Suppressor macrophage treated with lipopolysaccharide for 4 hours (primary cell): ENCODE results near the gene C14orf180.

Experiments used
- DNase-seq: peaks from one replicate; pipeline ENCODE4 v3.0.0-alpha.2; 2020

C14orf180 gene

DNA sequence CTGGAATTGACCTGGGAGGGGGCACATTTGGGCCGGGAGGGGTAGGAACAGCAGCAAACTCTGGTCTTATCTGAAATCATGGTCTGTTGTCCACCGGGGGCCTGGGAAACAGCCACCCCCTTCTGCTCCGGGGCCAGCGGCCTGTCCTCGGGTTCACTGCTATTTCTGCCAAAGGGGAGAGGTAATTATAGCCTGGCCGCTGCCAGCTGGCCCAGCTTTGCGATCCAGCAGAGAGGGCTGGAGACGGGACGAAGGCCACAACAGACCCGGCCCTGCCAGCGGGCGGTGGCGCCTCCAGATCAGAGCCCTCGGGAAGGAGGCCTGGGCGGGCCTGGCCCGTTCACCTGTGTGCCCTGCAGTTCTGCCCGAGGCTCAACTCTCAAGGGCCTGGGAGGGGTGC is at the start of gene C14orf180:
Gene C14orf180 (plus strand): TSS at position 258 of the 400 bp plus-strand sequence. CDS start 6,667 bp downstream, outside the sequence.
- no peak for DNase-seq

GRCh38 chr14:104530646-104531045 is 48.9 kb upstream of the C14orf180 start:
- DNase-seq, result no peak

DNA sequence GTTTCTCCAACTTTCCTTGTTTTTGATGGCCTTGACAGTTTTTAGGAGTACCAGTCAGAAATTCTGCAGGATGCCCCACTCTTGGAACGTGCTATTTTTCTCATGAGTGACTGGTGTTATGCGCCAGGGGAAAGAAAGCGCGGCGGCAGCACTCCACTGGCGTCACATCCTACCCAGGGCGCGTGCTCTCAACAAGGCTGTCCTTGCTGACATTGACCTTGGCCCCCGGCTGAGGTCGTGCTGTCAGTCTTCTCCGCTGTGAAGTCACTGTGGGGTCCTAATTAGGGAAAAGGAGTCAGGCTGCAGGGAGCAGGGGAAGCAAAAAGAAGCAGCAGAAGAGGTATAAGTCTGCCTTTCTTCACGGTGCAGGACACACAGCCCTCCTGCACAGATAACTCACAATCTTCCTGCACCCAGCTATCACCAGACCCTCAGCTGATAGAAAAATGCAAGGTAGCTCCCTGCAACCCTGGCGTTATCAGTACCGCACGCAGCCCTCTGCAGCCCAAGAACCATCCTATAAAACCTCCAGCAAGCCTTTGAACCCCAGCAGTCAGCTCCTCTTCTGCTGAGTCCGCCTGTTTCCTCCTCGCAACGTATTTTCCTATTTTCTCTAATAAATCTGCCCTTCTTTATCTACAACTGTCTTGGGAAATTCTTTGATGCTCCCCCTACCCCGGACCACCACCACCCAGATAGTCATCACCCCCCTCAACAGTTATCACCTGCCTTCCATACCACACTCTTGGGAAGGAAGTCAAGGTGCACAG is 48.0 kb upstream of the C14orf180 start:
- DNase-seq, result no peak

DNA sequence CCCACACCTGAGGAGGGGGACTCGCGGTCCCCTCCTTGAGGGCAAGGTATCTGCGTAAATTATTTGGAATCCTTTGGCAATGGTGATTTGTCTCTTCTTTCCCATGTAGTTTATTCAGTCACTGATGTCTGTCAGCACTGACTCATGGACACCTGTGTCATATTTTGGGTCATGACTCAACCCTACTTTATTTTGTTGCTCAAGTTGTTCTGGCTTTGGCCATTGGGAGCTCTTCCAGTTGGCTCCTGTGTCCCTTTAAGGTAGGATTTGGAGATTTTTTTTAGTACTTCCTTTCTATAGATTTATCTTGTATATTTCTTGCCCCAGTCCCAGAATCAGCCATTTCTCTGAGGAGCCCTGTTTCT is 47.4 kb upstream of the C14orf180 start:
- no peak for DNase-seq

GRCh38 chr14:104534036-104534435 is 45.5 kb upstream of the C14orf180 start:
- DNase-seq, result no peak

GRCh38 chr14:104536942-104537612 is 42.5 kb upstream of the C14orf180 start:
- DNase-seq, result no peak

DNA sequence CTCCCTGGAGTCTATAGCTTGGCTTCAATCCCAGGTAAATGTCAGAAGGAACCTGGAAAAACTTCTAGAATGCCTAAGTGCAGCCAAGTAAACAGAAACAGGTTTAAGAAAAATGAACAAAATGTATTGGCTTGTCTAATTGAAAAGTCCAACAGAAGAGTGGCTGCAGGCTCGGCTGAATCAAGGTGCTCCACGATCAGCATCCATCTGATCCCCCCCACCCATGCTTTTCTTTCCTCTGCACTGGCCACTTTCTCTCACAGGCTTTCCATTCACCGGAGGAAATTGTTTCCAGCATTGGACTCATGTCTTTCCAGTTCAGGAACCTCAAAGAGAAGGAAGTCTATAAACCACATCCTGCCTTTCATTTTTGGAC is 42.0 kb upstream of the C14orf180 start:
- no peak for DNase-seq

DNA sequence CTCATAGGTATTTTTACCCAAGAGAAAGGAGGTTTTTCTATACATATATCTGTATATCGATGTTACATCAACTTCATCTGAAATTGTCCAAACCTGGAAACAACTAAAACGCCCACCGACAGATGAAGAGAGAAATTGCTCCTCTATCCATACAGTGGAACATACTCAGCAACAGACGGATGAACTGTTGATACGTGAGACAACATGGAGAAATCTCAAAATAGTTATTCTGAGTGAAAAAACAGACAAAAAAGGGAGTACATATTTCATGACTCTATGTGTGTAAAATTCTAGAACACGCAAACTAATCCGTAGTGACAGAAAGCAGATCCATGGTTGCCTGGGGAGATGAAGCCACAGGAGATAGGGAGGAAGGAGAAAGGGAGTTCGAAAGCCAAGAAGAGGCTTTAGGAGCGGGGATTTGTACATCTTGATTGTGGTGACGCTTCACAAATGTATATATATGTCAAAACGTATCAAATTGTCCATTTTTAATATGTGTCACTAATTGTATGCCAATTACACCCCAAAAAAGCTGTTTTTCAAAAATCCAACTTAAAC is 37.6 kb upstream of the C14orf180 start:
- DNase-seq, result no peak

DNA sequence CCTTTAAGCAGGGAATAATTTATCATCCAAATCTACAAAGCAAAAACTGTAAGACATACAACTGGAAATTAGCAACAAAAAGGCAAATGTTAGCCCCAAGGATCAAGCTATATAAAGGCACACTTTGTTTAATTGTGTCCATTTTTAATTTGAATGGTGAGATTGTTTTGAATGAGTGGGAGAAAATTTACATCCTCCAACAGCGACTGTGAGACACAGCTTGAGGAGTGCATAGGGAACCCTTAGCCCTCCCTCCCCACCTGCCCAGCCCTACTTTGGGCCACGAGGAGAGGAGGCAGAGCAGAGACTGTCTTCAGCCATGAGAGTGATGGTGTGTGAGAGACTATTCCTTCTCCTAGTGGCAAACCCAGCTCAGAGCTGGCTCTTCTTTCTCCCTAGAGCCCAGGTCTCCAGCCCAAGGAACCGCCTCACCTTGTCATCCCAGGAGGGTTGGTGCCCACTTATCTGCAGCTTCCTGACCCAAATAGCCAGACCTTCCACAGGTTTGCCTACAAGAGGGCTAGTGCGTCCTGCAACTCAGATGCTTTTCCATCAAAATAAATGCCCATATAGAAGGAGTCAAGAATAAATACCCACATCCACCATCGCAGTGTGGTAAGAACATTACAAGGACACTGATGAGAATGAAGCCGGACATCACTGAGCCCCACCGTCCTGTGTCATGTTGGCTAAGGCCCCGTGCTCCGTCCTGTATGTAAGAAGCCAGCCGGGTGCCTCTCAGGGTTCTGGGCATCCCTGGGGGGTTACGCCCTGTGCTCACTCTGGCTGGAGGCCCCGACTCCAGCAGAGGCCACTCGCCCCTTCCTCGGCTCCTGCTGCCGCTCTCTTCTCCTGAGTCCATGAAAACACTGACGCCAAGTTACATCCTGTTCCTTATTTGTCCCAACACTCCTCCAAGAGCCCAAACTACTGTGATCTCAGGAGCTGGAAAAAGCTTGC is 36.4 kb upstream of the C14orf180 start:
- DNase-seq, result no peak

DNA sequence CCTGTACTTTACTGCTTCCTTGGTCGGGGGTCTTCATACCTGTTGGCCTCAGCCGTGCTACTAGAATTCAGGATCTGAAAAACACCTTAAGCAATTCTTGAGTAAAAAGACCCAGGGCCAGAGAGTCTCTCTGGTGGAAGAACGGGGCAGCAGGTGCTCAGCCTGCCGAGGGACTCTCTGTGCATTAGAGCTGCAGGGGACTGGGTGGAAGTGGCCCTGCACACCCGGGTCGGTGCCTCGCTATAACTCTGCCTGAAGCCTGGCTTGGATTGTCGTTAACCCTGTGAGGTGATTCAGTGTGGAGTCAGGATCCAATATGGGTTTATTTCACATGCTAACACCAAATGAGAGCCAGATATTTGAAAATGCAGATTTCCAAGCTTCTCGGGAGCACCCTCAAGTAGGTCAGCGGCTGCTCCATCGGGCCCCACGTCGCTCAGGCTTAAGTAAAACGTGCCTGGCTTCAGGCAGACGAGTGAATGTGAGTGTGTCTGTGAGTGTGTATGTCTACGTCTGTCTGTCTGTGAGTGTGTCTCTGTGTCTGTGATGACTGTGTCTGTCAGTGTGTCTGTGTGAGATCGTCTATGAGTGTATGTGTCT is 35.1 kb upstream of the C14orf180 start:
- no peak for DNase-seq

DNA sequence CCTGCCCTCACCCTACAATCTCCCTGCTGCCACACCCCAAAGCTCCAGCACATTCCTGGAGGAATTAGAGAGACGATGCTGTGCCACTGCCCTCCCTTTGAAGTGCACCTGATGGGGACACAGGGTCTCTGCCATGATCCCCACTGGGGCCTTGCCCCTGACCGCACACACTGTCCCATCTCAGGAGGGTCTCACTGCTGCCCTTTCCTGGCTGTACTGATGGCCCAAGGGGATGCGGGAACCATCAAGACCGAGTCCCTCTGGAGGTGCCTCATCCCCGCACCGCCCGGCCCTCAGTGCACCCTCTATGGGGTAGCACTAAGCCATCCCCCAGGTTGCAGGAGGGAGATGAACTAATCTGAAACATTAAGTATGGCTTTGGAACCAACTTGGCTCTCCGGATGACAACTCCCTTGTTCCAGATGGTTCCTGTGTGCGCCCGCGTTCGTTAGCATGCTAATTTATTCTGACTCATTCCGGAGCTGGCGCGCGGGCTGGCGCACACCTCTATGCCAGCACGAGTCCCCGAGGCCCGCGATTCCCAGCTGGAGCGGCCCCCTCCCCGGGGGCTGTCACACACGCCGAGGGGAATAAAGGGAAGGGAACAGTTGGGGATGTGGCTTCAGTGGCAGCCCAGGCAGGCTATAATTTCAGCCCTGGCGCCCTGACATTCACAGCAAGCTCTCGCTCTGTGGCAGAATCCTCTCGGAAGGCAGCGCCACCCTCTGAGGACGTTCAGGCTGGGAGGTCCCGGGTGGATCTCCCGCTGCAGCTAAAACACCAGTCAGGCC is 34.2 kb upstream of the C14orf180 start:
- no peak for DNase-seq

- no peak for DNase-seq
These were observed 33.5 kb upstream of the C14orf180 start for GRCh38 chr14:104545942-104546501.

- DNase-seq, result no peak
These were observed 32.8 kb upstream of the C14orf180 start for GRCh38 chr14:104546591-104547309.

DNA sequence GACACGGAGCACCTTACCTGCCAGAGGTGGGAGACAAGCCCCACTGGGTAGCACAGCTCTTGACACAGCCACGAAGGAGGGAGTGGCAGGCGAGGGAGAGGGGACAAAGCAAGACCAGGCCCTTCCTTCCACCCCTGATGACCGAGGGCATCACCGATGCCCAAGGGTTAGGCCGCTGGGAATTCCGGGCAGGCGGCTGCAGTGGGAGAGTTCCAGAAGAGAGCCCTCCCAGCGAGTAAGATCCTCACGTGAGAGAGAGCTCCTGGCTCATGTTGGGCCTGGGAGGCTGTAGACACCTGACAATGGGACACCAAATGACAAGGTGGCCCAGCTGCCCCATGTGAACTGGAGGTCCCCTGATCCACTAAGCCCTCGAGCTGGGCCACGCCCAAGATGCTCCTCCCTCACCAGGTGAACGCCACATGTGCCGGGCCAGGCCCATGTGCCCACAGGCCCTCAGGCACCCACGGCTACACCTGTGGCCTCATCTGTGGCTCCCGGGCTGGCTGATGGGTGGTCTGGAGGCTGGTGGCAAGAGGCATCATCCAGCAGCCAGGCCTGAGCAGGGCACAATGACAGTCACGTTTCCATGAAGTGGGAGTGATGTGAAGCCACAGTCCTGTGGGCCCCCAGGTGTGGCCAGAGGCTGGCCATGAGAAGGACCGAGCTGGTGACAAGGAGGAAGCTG is 32.1 kb upstream of the C14orf180 start:
- DNase-seq, result no peak

- DNase-seq, result no peak
These were observed 31.4 kb upstream of the C14orf180 start for GRCh38 chr14:104547998-104548700.

- DNase-seq, result no peak
These were observed 30.6 kb upstream of the C14orf180 start for GRCh38 chr14:104548802-104549535.

DNA sequence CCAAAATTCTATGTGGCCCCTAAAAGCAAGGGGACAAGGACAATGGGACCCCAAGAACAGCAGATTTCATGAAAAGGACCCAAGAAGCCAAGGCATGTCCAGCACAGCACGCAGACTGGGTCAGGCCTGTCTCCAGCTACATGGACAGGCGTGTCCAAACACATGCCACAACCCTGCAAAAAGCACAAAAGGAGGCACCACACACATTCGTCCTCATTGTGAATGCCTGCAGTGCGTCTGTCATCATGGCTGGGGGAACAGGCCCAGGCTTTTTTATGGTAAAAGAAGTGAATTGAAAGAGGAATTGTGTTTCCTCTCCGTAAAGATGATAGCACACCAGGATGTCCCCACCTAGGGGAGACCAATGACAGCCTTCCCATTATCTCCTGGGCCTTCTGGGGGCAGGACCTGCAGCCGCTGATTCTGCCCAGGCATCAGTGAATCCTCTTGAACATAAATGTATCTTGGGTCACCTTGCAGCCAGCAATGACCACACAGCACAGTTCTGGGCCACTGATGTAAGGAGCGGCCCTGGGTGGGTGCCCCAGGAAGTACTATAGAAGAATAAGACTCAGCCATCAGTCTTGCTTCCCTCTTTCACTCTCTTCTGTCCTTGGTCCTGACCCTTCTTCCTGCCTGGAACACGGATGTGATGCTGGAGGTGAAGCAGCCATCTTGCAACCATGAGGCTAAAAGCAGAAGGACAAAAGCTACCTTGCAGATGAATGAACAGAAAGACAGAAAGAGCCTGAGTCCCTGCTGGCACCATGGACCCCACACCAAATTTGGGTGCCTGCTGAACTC is 29.8 kb upstream of the C14orf180 start:
- DNase-seq, result no peak

DNA sequence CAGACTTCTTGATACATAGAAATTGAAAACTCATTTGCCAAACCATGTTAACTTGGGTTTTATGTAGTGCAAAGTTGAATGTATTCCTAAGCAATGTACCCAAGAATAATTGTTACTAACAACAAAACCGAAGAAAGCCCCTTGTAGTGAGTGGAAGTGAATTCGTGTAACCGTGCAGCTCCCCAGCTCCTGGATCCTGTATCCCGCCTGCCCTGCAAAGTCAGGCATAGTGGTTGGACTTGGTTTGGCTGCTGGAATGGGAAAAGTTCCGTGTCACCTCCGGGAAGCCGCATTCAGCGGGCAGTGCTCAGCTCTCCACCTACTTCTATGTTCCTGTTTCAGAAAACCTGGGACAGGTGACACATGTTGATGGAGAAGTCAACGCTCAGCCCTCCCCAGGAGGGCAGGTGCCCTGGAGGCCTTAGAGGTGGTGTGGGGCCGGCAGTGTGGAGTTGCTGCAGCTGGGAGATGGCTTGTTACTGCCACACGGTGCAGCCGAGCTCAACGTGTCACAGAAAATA is 29.2 kb upstream of the C14orf180 start:
- no peak for DNase-seq
